Myocyte (in vitro differentiated cells): ENCODE results near the gene CDH5. TPM values are rescaled to one million over a fixed set of nuclear protein-coding genes. Genes with fewer than 3 reads are reported as not detected.

Experiments
- DNase-seq: peaks from one replicate; pipeline ENCODE4 v3.0.0-alpha.2; 2012; ENCODE audit warnings: low read depth
- total RNA-seq: library from RNA; depleted of rRNA; stranded (reverse); fragments of >200 nt; gene quantifications from 2 replicates; pipeline ENCODE4 v1.2.3, GENCODE V29; 2014

Gene CDH5
- total RNA-seq, 1 donor from 2014 or later = not detected

GRCh38 chr16:66373667-66374066, 7.2 kb downstream of the CDH5 start:
- DNase-seq = no peak

- no peak for DNase-seq
Observed at GRCh38 chr16:66374176-66374575, 7.7 kb downstream of the CDH5 start.

DNA sequence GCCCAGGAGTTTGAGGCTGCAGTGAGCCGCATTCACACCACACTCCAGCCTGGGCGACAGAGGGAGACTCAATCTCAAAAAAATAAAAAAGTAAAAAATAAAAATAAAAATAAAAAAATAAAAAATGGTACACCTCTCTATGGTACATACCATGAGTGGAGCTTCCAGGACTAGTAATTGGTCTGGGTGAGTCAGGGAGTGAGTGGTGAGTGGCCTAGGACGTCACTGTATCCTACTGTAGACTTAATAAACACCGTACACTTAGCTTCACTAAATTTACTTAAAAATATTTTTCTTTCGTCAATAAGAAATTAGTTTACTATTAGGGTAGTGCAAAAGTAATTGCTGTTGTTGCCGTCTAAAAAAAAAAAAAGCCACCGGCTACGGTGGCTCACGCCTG, 9.0 kb downstream of the CDH5 start:
- no peak for DNase-seq

- DNase-seq = no peak
Observed at GRCh38 chr16:66376114-66376513, 9.6 kb downstream of the CDH5 start.

GRCh38 chr16:66376577-66377305, 10.2 kb downstream of the CDH5 start:
- DNase-seq = no peak

- no peak for DNase-seq
Observed at GRCh38 chr16:66377324-66377723, 10.8 kb downstream of the CDH5 start.

DNA sequence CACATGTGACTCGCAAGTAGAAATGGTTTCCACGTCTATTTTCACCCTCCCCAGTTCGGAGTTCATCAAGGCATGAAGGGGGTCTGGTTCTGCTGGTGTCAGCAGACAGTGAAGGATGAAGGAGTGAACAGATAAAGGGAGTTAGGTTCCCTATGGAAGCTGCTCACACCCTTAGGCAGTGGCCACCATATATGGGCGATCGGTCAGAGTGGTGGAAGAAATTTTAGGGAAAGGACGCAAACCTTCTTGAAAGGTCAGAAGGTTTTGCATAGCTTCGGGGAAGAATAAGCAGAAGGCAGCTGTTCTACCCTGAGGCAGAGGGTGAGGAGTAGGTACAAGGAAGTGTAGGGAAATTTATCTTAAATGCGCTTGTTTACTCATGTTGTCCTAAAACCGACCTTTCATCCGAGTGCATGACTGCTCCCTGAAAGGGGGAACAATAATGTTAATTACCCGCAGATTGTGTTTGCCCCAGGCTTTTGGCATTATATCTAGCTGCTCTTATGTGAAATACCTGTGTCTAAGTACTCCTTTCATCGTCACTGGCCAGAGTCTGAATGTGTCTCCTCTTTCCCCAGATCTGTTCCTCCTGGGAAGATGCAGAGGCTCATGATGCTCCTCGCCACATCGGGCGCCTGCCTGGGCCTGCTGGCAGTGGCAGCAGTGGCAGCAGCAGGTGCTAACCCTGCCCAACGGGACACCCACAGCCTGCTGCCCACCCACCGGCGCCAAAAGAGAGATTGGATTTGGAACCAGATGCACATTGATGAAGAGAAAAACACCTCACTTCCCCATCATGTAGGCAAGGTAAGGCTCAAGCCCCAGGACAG, 12.5 kb downstream of the CDH5 start:
- DNase-seq = no peak

DNA sequence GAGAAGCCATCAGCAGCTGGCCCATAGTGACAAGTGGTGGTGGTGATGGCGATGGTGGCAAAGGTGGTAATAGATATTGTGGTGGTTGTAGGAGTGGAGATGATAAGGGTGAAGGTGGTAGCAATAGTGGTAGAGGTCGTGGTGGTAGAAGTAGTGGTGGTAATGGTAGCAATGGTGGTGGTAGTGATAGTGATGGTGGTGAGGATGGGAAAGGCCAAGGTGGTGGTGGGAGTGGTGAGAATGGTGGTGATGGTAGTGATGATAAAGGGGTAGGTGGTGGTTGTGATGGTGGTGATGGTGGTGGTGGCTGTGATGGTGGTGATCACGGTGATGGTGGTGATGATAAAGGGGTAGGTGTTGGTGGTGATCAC, 13.1 kb downstream of the CDH5 start:
- DNase-seq = no peak

- DNase-seq = no peak
Observed at GRCh38 chr16:66380421-66380820, 13.9 kb downstream of the CDH5 start.

- DNase-seq = no peak
Observed at GRCh38 chr16:66381585-66382170, 15.2 kb downstream of the CDH5 start.

DNA sequence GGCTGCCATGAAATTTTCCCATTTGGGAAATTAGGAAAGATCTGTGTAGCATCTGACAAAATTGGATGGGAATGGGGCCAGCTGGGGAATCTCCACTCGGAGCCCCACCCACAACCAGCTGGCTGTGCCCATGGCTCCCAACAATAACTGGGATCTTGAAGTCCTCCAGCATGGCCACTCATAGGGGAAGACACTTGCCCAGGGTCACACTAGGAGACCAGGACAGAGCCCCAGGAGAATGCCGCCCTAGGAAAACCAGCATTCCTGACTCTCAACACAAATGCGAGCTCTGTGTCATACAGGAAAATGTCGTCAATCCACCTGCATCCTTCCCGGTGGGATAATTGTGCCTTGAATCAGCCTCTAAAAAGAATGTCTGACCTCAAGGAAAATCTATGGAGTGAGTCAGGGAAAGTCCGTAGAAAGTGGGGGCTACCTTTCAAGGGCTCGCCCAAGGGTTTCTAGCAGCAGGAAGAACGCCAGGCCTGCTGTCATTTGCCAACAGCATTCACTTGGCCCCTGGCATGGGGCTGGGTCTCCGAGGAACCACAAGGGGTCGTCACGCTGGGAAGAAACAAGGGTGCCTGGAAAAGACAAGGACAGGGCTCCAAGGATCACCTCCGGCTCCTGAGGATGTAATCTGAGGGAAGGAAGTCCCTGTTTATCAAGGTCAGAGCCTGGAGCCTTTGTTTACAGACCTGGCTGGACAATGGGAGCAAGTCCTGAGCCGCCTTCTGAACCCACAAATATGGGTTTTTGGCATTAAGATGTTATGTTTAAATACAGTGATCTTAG, 15.9 kb downstream of the CDH5 start:
- peak; percentile 65 for DNase-seq

GRCh38 chr16:66382966-66383299, 16.4 kb downstream of the CDH5 start:
- DNase-seq = peak; percentile 56

GRCh38 chr16:66383551-66383950, 17.1 kb downstream of the CDH5 start:
- no peak for DNase-seq

DNA sequence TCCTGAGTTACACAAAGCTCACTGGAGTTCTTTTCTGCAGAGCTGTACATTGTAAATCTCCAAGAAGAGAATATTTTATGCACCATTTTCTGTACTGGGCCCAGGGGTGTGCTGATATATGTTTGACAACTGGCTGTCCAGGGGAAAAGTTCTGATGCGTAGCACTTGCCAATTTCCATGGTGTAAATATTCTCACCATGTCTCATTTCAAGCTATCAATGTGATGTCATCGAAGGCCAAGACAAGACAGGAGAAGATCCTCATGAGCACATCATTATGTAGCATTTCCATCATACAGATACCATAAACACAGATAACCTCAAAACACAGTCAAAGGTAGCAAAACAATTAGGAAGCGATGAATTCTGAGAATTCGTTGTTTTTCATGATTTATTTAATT, 18.9 kb downstream of the CDH5 start:
- no peak for DNase-seq

DNA sequence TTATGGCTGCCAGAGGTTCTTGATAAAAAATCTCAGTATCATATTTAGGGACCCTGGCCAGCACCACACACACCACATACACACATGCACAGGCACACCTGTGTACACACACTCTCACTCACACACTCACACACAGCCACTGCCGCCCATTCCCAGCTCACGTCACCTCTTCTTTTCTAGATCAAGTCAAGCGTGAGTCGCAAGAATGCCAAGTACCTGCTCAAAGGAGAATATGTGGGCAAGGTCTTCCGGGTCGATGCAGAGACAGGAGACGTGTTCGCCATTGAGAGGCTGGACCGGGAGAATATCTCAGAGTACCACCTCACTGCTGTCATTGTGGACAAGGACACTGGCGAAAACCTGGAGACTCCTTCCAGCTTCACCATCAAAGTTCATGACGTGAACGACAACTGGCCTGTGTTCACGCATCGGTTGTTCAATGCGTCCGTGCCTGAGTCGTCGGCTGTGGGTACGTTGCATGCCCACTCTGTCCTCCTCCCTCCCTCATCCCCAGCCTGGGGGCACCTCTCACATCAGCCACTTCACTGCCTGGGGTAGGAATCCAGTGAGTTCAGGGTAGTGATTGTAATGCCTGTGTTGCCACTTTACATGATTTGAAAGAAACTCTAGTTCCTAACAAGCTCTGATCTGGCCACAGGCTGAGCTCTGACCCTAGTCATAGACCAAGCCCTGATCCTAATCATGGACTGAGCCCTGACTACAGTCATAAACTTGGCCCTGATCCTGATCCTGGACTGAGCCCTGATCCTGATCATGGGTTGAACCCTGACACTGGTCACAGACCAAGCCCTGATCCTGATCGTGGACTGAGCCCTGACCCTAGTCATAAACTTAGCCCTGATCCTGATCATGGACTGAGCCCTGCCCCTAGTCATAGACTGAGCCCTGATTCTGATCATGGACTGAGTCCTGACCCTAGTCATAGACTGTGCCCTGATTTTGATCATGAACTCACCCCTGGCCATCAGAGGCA, 20.4 kb downstream of the CDH5 start:
- DNase-seq = no peak

- no peak for DNase-seq
Observed at GRCh38 chr16:66387817-66388332, 21.4 kb downstream of the CDH5 start.

DNA sequence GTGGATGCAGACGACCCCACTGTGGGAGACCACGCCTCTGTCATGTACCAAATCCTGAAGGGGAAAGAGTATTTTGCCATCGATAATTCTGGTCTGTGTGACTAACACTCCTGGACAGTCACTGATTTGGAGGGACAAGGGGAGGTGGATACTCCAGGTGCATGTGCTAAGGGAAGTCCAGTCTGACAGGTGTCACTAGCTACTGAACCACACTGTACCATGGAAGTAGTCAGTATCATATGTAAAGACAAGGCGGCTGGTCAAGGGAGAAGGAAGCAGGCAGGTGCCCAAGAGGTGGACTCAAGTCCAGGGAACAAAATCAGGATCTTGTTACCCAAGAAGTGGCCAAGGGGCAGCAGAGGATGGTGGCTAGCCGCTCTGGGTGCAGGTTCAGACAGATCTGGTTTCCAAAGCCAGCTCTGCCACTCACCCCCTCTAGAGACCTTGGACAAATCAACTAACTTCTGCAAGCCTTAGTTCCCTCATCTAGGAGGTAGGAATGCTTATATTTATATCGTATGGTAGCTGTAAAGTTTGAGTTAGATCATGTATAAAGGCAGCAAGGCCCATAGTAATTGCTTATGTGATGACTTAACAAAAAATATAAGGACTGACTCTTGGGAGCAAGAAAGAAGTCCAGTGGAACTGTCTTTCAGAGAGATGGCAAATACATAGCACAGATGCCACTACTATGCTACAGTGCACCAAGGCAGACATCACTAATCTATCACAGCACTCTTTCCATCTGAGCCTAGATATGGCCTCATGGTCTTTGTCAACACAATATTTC, 22.1 kb downstream of the CDH5 start:
- no peak for DNase-seq

GRCh38 chr16:66389256-66390176, 23.0 kb downstream of the CDH5 start:
- DNase-seq = no peak
